Measurements from ENCODE around the gene ITPR3.

DNA sequence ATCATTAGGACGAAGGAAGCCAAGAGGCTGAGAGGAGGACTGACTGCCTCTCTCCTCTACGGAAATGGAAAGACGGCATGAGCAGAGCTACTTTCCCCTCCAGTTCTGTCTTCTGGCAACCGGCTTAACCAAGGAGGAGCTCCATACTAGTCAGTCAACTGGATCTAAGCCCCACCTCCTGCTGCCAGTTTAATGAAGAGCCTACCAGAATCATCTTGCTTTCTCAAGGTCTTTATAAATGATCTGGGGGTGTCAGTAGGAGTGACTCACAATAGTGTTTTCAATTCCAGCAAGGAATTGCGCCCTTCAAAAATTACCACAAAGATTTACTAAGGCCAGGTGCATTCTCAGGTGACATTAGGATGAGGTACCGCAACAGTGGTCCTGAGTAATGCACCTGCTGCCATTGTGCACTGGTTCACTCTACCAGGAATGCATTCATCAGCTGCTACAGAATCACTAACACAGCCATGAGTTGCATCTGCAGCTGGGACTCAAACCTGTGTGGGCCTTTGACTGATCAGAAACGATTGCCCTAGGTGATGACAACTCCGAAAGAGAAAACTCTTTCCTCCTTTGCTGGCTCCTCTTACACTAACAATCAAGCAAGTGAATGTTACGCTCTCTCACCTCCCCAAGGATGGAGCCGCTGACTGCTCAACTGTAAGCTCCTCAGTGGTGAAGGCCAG, 87.5 kb downstream of the ITPR3 start:
- TF ChIP-seq, protein P1, sequence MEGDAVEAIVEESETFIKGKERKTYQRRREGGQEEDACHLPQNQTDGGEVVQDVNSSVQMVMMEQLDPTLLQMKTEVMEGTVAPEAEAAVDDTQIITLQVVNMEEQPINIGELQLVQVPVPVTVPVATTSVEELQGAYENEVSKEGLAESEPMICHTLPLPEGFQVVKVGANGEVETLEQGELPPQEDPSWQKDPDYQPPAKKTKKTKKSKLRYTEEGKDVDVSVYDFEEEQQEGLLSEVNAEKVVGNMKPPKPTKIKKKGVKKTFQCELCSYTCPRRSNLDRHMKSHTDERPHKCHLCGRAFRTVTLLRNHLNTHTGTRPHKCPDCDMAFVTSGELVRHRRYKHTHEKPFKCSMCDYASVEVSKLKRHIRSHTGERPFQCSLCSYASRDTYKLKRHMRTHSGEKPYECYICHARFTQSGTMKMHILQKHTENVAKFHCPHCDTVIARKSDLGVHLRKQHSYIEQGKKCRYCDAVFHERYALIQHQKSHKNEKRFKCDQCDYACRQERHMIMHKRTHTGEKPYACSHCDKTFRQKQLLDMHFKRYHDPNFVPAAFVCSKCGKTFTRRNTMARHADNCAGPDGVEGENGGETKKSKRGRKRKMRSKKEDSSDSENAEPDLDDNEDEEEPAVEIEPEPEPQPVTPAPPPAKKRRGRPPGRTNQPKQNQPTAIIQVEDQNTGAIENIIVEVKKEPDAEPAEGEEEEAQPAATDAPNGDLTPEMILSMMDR (IDR thresholded peaks at IDR 0.05 in 8 of 11, conservative IDR thresholded peaks at IDR 0.05 in 3 of 11), result no peak
- no peak for TF ChIP-seq POLR2A (IDR thresholded peaks at IDR 0.05)

Measured in spleen (tissue), 7 donors.